GM12878 (cell line): Measurements from ENCODE around the gene ZGLP1. TPM values are rescaled to one million over a fixed set of nuclear protein-coding genes. Genes with fewer than 3 reads are reported as not detected.

Source experiments
- BCL3 ChIP-seq: IDR thresholded peaks from 2 replicates; pipeline ENCODE4 v1.6.1; 2011; ENCODE audit warnings: borderline replicate concordance, low read depth, mild to moderate bottlenecking, moderate library complexity, low read length; ENCODE audit not compliant: insufficient read depth, poor library complexity, severe bottlenecking
- CHD1 ChIP-seq: IDR thresholded peaks from 2 replicates; pipeline ENCODE4 v1.6.1; 2012; ENCODE audit warnings: low read depth, low read length, improper control_type of control experiment
- EGR1 ChIP-seq, 2 experiments: IDR thresholded peaks; 1 replicate in 1 of 2; 2 replicates in 1 of 2; pipeline ENCODE4 v1.6.1; 2011 to 2012; ENCODE audit warnings: low read depth in 2 of 2, low read length in 2 of 2, borderline replicate concordance in 1 of 2, mild to moderate bottlenecking in 1 of 2, moderate library complexity in 1 of 2
- IKZF1 ChIP-seq: fragments of 450-650 bp; conservative IDR thresholded peaks from 2 replicates; pipeline ENCODE4 v1.6.1; 2017; ENCODE audit warnings: antibody characterized with exemption, mild to moderate bottlenecking
- LARP7 ChIP-seq: fragments of 450-650 bp; IDR thresholded peaks from 2 replicates; pipeline ENCODE4 v1.6.1; 2017; ENCODE audit warnings: mild to moderate bottlenecking
- NBN ChIP-seq: fragments of 450-650 bp; IDR thresholded peaks from 2 replicates; pipeline ENCODE4 v1.6.1; 2016
- NKRF ChIP-seq: fragments of 450-650 bp; conservative IDR thresholded peaks from 2 replicates; pipeline ENCODE4 v1.6.1; 2017; ENCODE audit warnings: mild to moderate bottlenecking, moderate library complexity
- PAX5 ChIP-seq: IDR thresholded peaks from 2 replicates; pipeline ENCODE4 v1.6.1; 2011; ENCODE audit warnings: low read depth, low read length, borderline replicate concordance
- RBBP5 ChIP-seq: fragments of 200-600 bp; sonication (generic); conservative IDR thresholded peaks from 2 replicates; pipeline ENCODE4 v1.6.1; 2016
- RELB ChIP-seq: fragments of 450-650 bp; IDR thresholded peaks from 2 replicates; pipeline ENCODE4 v1.6.1; 2017; ENCODE audit warnings: low read depth, mild to moderate bottlenecking, moderate library complexity
- SP1 ChIP-seq: IDR thresholded peaks from one replicate; pipeline ENCODE4 v1.6.1; 2011; ENCODE audit warnings: low read depth, low read length
- TAF1 ChIP-seq: IDR thresholded peaks from 2 replicates; pipeline ENCODE4 v1.6.1; 2011; ENCODE audit warnings: mild to moderate bottlenecking, low read depth, low read length, borderline replicate concordance
- TCF3 ChIP-seq: IDR thresholded peaks from 2 replicates; pipeline ENCODE4 v1.6.1; 2012; ENCODE audit warnings: low read depth, mild to moderate bottlenecking, low read length, borderline replicate concordance; ENCODE audit not compliant: insufficient read depth
- ZBTB11 ChIP-seq: fragments of 450-650 bp; formaldehyde crosslinking; IDR thresholded peaks from 2 replicates; pipeline ENCODE4 v1.5.0; 2022; ENCODE audit warnings: mild to moderate bottlenecking, missing genetic modification characterization
- ZNF217 ChIP-seq: fragments of 450-650 bp; IDR thresholded peaks from 2 replicates; pipeline ENCODE4 v1.6.1; 2017; ENCODE audit warnings: antibody characterized with exemption, mild to moderate bottlenecking
- ZNF687 ChIP-seq: fragments of 450-650 bp; IDR thresholded peaks from 2 replicates; pipeline ENCODE4 v1.6.1; 2017; ENCODE audit warnings: mild to moderate bottlenecking, moderate library complexity
- ZZZ3 ChIP-seq: IDR thresholded peaks from 2 replicates; pipeline ENCODE4 v1.6.1; 2011; ENCODE audit warnings: low read depth; ENCODE audit not compliant: control insufficient read depth, insufficient read length
- polyA plus RNA-seq, 11 experiments: library from polyadenylated mRNA; depleted of rRNA in 4 of 11; unstranded in 6 of 11; stranded (reverse) in 5 of 11; fragments of >200 nt; fragmentation: Nextera tagmentation in 4 of 11; fragmentation: Illumina TruSeq in 1 of 11; extraction: Ambion mirVana in 4 of 11; extraction: Trizol in 1 of 11; gene quantifications; 1 replicate in 1 of 11; 2 replicates in 10 of 11; pipeline versions ENCODE4 v1.2.1 to v1.2.3, GENCODE V29; 2011 to 2016; ENCODE audit warnings: inconsistent platforms in 2 of 11, missing spikeins in 2 of 11, low read depth in 1 of 11
- total RNA-seq, 4 experiments: library from RNA; depleted of rRNA in 3 of 4; stranded (reverse); fragments of >200 nt in 3 of 4; fragmentation: Illumina TruSeq in 1 of 4; extraction: Trizol in 1 of 4; gene quantifications; 2 replicates each; pipeline versions ENCODE4 v1.2.1 to v1.2.3, GENCODE V29; 2013 to 2021

ZGLP1 gene
- total and polyA plus RNA-seq, 10 of the 15 experiments (the other 5 are each of a cell fraction or from before 2014, with no cell fraction given), result 0.29 to 5.6 (median 1.3) TPM

- TF ChIP-seq ZNF687 (peak; percentile 50; the same call in 1 of the 2 replicates), RELB (0 out of 2 replicates have a peak, but pooled peaks have one; percentile 29), ZNF217 (no peak), TAF1 (no peak), SP1 (peak; percentile 25), EGR1 (IDR thresholded peaks at IDR 0.05; ENCODE audit: borderline replicate concordance in 1 of 2, low read depth in 2 of 2, low read length in 2 of 2) (peak in 1 of 2 experiments; percentile 47; a peak in 1 of 3 replicates), IKZF1 (peak; percentile 52; the same call in 1 of the 2 replicates), ZZZ3 (no peak), NKRF (peak; percentile 39; the same call in 1 of the 2 replicates), NBN (0 out of 2 replicates have a peak, but pooled peaks have one; percentile 55), PAX5 (peak; percentile 45; the same call in 1 of the 2 replicates), TCF3 (0 out of 2 replicates have a peak, but pooled peaks have one; percentile 18), CHD1 (no peak), ZBTB11 (CRISPR knock-in tag) (no peak), BCL3 (peak; percentile 49), RBBP5 (no peak), LARP7 (peak; percentile 61)
These were observed 29.9 kb upstream of the ZGLP1 start, which contains the start of gene ICAM3 (continued) for GRCh38 chr19:10339380-10339960.
